Measurements from ENCODE around the gene GPLD1.
"Not testable (repeated sequence)": the region's sequence is repeated elsewhere in the genome, so short reads cannot be mapped to it uniquely, and the experiment has no call there.

The GPLD1 gene

GRCh38 chr6:24412294-24412693 lies 77.1 kb downstream of the GPLD1 start:
- no peak for DNase-seq (ENCODE audit: low read depth, low spot score)

GRCh38 chr6:24410622-24411021 lies 78.8 kb downstream of the GPLD1 start:
- DNase-seq (ENCODE audit: low read depth, low spot score): no peak

GRCh38 chr6:24408719-24409410 lies 80.5 kb downstream of the GPLD1 start:
- DNase-seq (ENCODE audit: low read depth, low spot score): no peak

GRCh38 chr6:24405262-24405661 lies 84.1 kb downstream of the GPLD1 start:
- DNase-seq (ENCODE audit: low read depth, low spot score): no peak

GRCh38 chr6:24403501-24403824 lies 85.9 kb downstream of the GPLD1 start:
- DNase-seq (ENCODE audit: low read depth, low spot score): no peak

GRCh38 chr6:24402697-24403500 lies 86.5 kb downstream of the GPLD1 start, which contains the start of gene MRS2:
Gene MRS2, plus strand, starts transcription at chr6:24402936. Its CDS starts 111 bp downstream, at chr6:24403047.
- peak; percentile 64 for DNase-seq (ENCODE audit: low read depth, low spot score)

GRCh38 chr6:24401458-24401857 lies 87.9 kb downstream of the GPLD1 start:
- DNase-seq (ENCODE audit: low read depth, low spot score): no peak

- DNase-seq (ENCODE audit: low read depth, low spot score): not testable (repeated sequence)
Measured at GRCh38 chr6:24400045-24401039, 89.0 kb downstream of the GPLD1 start.

- no peak for DNase-seq (ENCODE audit: low read depth, low spot score)
Measured at GRCh38 chr6:24397631-24398030, 91.7 kb downstream of the GPLD1 start.

- no peak for DNase-seq (ENCODE audit: low read depth, low spot score)
Measured at GRCh38 chr6:24396824-24397223, 92.6 kb downstream of the GPLD1 start.

- no peak for DNase-seq (ENCODE audit: low read depth, low spot score)
Measured at GRCh38 chr6:24394780-24395437, 94.5 kb downstream of the GPLD1 start.

- no peak for DNase-seq (ENCODE audit: low read depth, low spot score)
Measured at GRCh38 chr6:24394061-24394779, 95.2 kb downstream of the GPLD1 start.

GRCh38 chr6:24391756-24392405 lies 97.5 kb downstream of the GPLD1 start:
- DNase-seq (ENCODE audit: low read depth, low spot score): no peak

- no peak for DNase-seq (ENCODE audit: low read depth, low spot score)
Measured at GRCh38 chr6:24391208-24391607, 98.2 kb downstream of the GPLD1 start.

GRCh38 chr6:24387818-24388217 lies 101.6 kb downstream of the GPLD1 start:
- no peak for DNase-seq (ENCODE audit: low read depth, low spot score)

- DNase-seq (ENCODE audit: low read depth, low spot score): no peak
Measured at GRCh38 chr6:24385536-24386269, 103.7 kb downstream of the GPLD1 start.

- not testable (repeated sequence) for DNase-seq (ENCODE audit: low read depth, low spot score)
Measured at GRCh38 chr6:24384369-24385130, 104.8 kb downstream of the GPLD1 start.

- DNase-seq (ENCODE audit: low read depth, low spot score): not testable (repeated sequence)
Measured at GRCh38 chr6:24382891-24383494, 106.4 kb downstream of the GPLD1 start.

All from activated CD4-positive, CD25-positive, alpha-beta regulatory T cell treated with anti-CD3 and anti-CD28 coated beads, Interleukin-2, amount 50 U/mL, for 16 hours (primary cell).